Measurements from ENCODE around the gene SLCO2A1. TPM values are rescaled to one million over a fixed set of nuclear protein-coding genes. Genes with fewer than 3 reads are reported as not detected.

SLCO2A1 gene
- total RNA-seq, 1 experiment from 2014 or later: 2.4 TPM

GRCh38 chr3:133905376-133905775 lies 124.3 kb downstream of the SLCO2A1 start:
- DNase-seq: no peak
- Histone ChIP-seq H3K27me3 (ENCODE audit: control insufficient read depth, insufficient read depth, low read length) (no peaks in the 10 kb centered on the region), H3K36me3 (replicated peaks; ENCODE audit: control insufficient read depth, insufficient read depth, low read length) (no peaks in the 10 kb centered on the region), H3K4me3 (ENCODE audit: insufficient read depth, low read depth, low read length) (no peak overlapping the region)

- no peak for DNase-seq
- Histone ChIP-seq H3K4me3 (ENCODE audit: insufficient read depth, low read depth, low read length) (no peak overlapping the region), H3K36me3 (replicated peaks; ENCODE audit: control insufficient read depth, insufficient read depth, low read length) (no peaks in the 10 kb centered on the region), H3K27me3 (ENCODE audit: control insufficient read depth, insufficient read depth, low read length) (peaks cover 12% of the 10 kb centered on the region)
These were observed 127.9 kb downstream of the SLCO2A1 start for GRCh38 chr3:133901847-133902246.

- Histone ChIP-seq H3K27me3 (ENCODE audit: control insufficient read depth, insufficient read depth, low read length) (peaks cover 20% of the 10 kb centered on the region), H3K4me3 (ENCODE audit: insufficient read depth, low read depth, low read length) (no peak overlapping the region), H3K36me3 (replicated peaks; ENCODE audit: control insufficient read depth, insufficient read depth, low read length) (no peaks in the 10 kb centered on the region)
- DNase-seq: no peak
These were observed 128.6 kb downstream of the SLCO2A1 start for GRCh38 chr3:133901083-133901482.

GRCh38 chr3:133899311-133899710 lies 130.4 kb downstream of the SLCO2A1 start:
- no peaks in the 10 kb centered on the region for H3K36me3 ChIP-seq (replicated peaks; ENCODE audit: control insufficient read depth, insufficient read depth, low read length)
- H3K4me3 ChIP-seq (ENCODE audit: insufficient read depth, low read depth, low read length): no peak overlapping the region
- DNase-seq: no peak
- H3K27me3 ChIP-seq (ENCODE audit: control insufficient read depth, insufficient read depth, low read length): peaks cover 34% of the 10 kb centered on the region

- DNase-seq: no peak
- H3K36me3 ChIP-seq (replicated peaks; ENCODE audit: control insufficient read depth, insufficient read depth, low read length): no peaks in the 10 kb centered on the region
- H3K4me3 ChIP-seq (ENCODE audit: insufficient read depth, low read depth, low read length): no peak overlapping the region
- peaks cover 48% of the 10 kb centered on the region for H3K27me3 ChIP-seq (ENCODE audit: control insufficient read depth, insufficient read depth, low read length)
These were observed 132.2 kb downstream of the SLCO2A1 start for GRCh38 chr3:133897547-133897946.

- Histone ChIP-seq H3K4me3 (ENCODE audit: insufficient read depth, low read depth, low read length) (peak overlapping the region; percentile 70), H3K27me3 (ENCODE audit: control insufficient read depth, insufficient read depth, low read length) (peaks cover 48% of the 10 kb centered on the region), H3K36me3 (replicated peaks; ENCODE audit: control insufficient read depth, insufficient read depth, low read length) (no peaks in the 10 kb centered on the region)
- DNase-seq: peak; percentile 75
These were observed 133.5 kb downstream of the SLCO2A1 start for GRCh38 chr3:133896002-133896761.

- Histone ChIP-seq H3K4me3 (ENCODE audit: insufficient read depth, low read depth, low read length) (peak within 1 kb of the TSS; percentile 70), H3K36me3 (replicated peaks; ENCODE audit: control insufficient read depth, insufficient read depth, low read length) (no peaks in the 10 kb centered on the region), H3K27me3 (ENCODE audit: control insufficient read depth, insufficient read depth, low read length) (peaks cover 48% of the 10 kb centered on the region)
- DNase-seq: peak; percentile 95
These were observed 134.3 kb downstream of the SLCO2A1 start, which contains the start of gene RAB6B for GRCh38 chr3:133895208-133896001. TSS of gene RAB6B (minus strand) at chr3:133895882. CDS start at chr3:133895466, 416 bp downstream.

GRCh38 chr3:133894353-133895207 lies 135.1 kb downstream of the SLCO2A1 start:
- peaks cover 48% of the 10 kb centered on the region for H3K27me3 ChIP-seq (ENCODE audit: control insufficient read depth, insufficient read depth, low read length)

GRCh38 chr3:133893683-133894352 lies 135.9 kb downstream of the SLCO2A1 start:
- H3K36me3 ChIP-seq (replicated peaks; ENCODE audit: control insufficient read depth, insufficient read depth, low read length): no peaks in the 10 kb centered on the region
- peak overlapping the region; percentile 70 for H3K4me3 ChIP-seq (ENCODE audit: insufficient read depth, low read depth, low read length)
- peaks cover 47% of the 10 kb centered on the region for H3K27me3 ChIP-seq (ENCODE audit: control insufficient read depth, insufficient read depth, low read length)
- DNase-seq: no peak

More at GRCh38 chr3:133894353-133895207, 135.1 kb downstream of the SLCO2A1 start:
- DNase-seq: peak; percentile 80
- H3K36me3 ChIP-seq (replicated peaks; ENCODE audit: control insufficient read depth, insufficient read depth, low read length): no peaks in the 10 kb centered on the region
- peak overlapping the region; percentile 70 for H3K4me3 ChIP-seq (ENCODE audit: insufficient read depth, low read depth, low read length)

- Histone ChIP-seq H3K4me3 (ENCODE audit: insufficient read depth, low read depth, low read length) (no peak overlapping the region), H3K36me3 (replicated peaks; ENCODE audit: control insufficient read depth, insufficient read depth, low read length) (no peaks in the 10 kb centered on the region), H3K27me3 (ENCODE audit: control insufficient read depth, insufficient read depth, low read length) (peaks cover 44% of the 10 kb centered on the region)
- no peak for DNase-seq
These were observed 137.0 kb downstream of the SLCO2A1 start for GRCh38 chr3:133892541-133893231.

- DNase-seq: peak; percentile 6
- Histone ChIP-seq H3K4me3 (ENCODE audit: insufficient read depth, low read depth, low read length) (no peak overlapping the region), H3K36me3 (replicated peaks; ENCODE audit: control insufficient read depth, insufficient read depth, low read length) (no peaks in the 10 kb centered on the region), H3K27me3 (ENCODE audit: control insufficient read depth, insufficient read depth, low read length) (peaks cover 36% of the 10 kb centered on the region)
These were observed 137.9 kb downstream of the SLCO2A1 start for GRCh38 chr3:133891662-133892378.

- Histone ChIP-seq H3K36me3 (replicated peaks; ENCODE audit: control insufficient read depth, insufficient read depth, low read length) (no peaks in the 10 kb centered on the region), H3K4me3 (ENCODE audit: insufficient read depth, low read depth, low read length) (no peak overlapping the region), H3K27me3 (ENCODE audit: control insufficient read depth, insufficient read depth, low read length) (peaks cover 28% of the 10 kb centered on the region)
- DNase-seq: peak; percentile 12
These were observed 138.6 kb downstream of the SLCO2A1 start for GRCh38 chr3:133890972-133891644.
